ENCODE data around the gene ARHGAP23. TPM values are rescaled to one million over a fixed set of nuclear protein-coding genes. Genes with fewer than 3 reads are reported as not detected.
"Not testable (repeated sequence)": the region's sequence is repeated elsewhere in the genome, so short reads cannot be mapped to it uniquely, and the experiment has no call there.

ARHGAP23 gene
- total RNA-seq, 1 donor from 2014 or later, result 177 TPM

- peak; percentile 48 for TF ChIP-seq CTCF (IDR thresholded peaks at IDR 0.05)
- not testable (repeated sequence) for H3K4me3 Mint-ChIP-seq (ENCODE audit: unreplicated experiment); H3K27me3 Mint-ChIP-seq (ENCODE audit: unreplicated experiment); H3K9me3 Mint-ChIP-seq (ENCODE audit: unreplicated experiment); DNase-seq (ENCODE audit: extremely low spot score, unreplicated experiment)
- Mint-ChIP-seq H3K4me1 (ENCODE audit: unreplicated experiment) (peaks cover 21% of the 10 kb centered on the region), H3K36me3 (ENCODE audit: unreplicated experiment) (peaks cover 42% of the 10 kb centered on the region), H3K27ac (ENCODE audit: unreplicated experiment) (peak overlapping the region; percentile 69)
These were observed 46.4 kb downstream of the ARHGAP23 start for GRCh38 chr17:38474666-38475065.

GRCh38 chr17:38476549-38476948 lies 48.3 kb downstream of the ARHGAP23 start:
- no peak for TF ChIP-seq CTCF (IDR thresholded peaks at IDR 0.05)
- DNase-seq (ENCODE audit: extremely low spot score, unreplicated experiment), result no peak
- no peak overlapping the region for H3K4me3 Mint-ChIP-seq (ENCODE audit: unreplicated experiment)
- no peaks in the 10 kb centered on the region for H3K9me3 Mint-ChIP-seq (ENCODE audit: unreplicated experiment)
- H3K27ac Mint-ChIP-seq (ENCODE audit: unreplicated experiment), result peak overlapping the region; percentile 42
- peaks cover 9% of the 10 kb centered on the region for H3K4me1 Mint-ChIP-seq (ENCODE audit: unreplicated experiment)
- no peaks in the 10 kb centered on the region for H3K27me3 Mint-ChIP-seq (ENCODE audit: unreplicated experiment)
- peaks cover 34% of the 10 kb centered on the region for H3K36me3 Mint-ChIP-seq (ENCODE audit: unreplicated experiment)

GRCh38 chr17:38477417-38477816 lies 49.2 kb downstream of the ARHGAP23 start:
- not testable (repeated sequence) for H3K27me3 Mint-ChIP-seq (ENCODE audit: unreplicated experiment); DNase-seq (ENCODE audit: extremely low spot score, unreplicated experiment); H3K27ac Mint-ChIP-seq (ENCODE audit: unreplicated experiment); H3K9me3 Mint-ChIP-seq (ENCODE audit: unreplicated experiment); H3K4me3 Mint-ChIP-seq (ENCODE audit: unreplicated experiment)
- H3K4me1 Mint-ChIP-seq (ENCODE audit: unreplicated experiment), result peaks cover 15% of the 10 kb centered on the region
- peaks cover 28% of the 10 kb centered on the region for H3K36me3 Mint-ChIP-seq (ENCODE audit: unreplicated experiment)

- H3K9me3 Mint-ChIP-seq (ENCODE audit: unreplicated experiment); H3K27ac Mint-ChIP-seq (ENCODE audit: unreplicated experiment); DNase-seq (ENCODE audit: extremely low spot score, unreplicated experiment); H3K27me3 Mint-ChIP-seq (ENCODE audit: unreplicated experiment); H3K4me3 Mint-ChIP-seq (ENCODE audit: unreplicated experiment): not testable (repeated sequence)
- peaks cover 30% of the 10 kb centered on the region for H3K36me3 Mint-ChIP-seq (ENCODE audit: unreplicated experiment)
- peaks cover 20% of the 10 kb centered on the region for H3K4me1 Mint-ChIP-seq (ENCODE audit: unreplicated experiment)
These were observed 49.7 kb downstream of the ARHGAP23 start for GRCh38 chr17:38477951-38478350.

- peaks cover 28% of the 10 kb centered on the region for H3K4me1 Mint-ChIP-seq (ENCODE audit: unreplicated experiment)
- H3K4me3 Mint-ChIP-seq (ENCODE audit: unreplicated experiment); H3K27me3 Mint-ChIP-seq (ENCODE audit: unreplicated experiment); H3K9me3 Mint-ChIP-seq (ENCODE audit: unreplicated experiment); DNase-seq (ENCODE audit: extremely low spot score, unreplicated experiment); H3K27ac Mint-ChIP-seq (ENCODE audit: unreplicated experiment): not testable (repeated sequence)
- H3K36me3 Mint-ChIP-seq (ENCODE audit: unreplicated experiment), result peaks cover 33% of the 10 kb centered on the region
These were observed 50.4 kb downstream of the ARHGAP23 start for GRCh38 chr17:38478667-38479066.

- TF ChIP-seq CTCF (IDR thresholded peaks at IDR 0.05), result peak; percentile 31
These were observed 53.9 kb downstream of the ARHGAP23 start for GRCh38 chr17:38482039-38482699.

GRCh38 chr17:38482700-38483043 lies 54.4 kb downstream of the ARHGAP23 start:
- H3K27me3 Mint-ChIP-seq (ENCODE audit: unreplicated experiment); H3K9me3 Mint-ChIP-seq (ENCODE audit: unreplicated experiment); DNase-seq (ENCODE audit: extremely low spot score, unreplicated experiment): not testable (repeated sequence)
- H3K4me1 Mint-ChIP-seq (ENCODE audit: unreplicated experiment), result peaks cover 39% of the 10 kb centered on the region
- H3K4me3 Mint-ChIP-seq (ENCODE audit: unreplicated experiment), result peak overlapping the region; percentile 35
- H3K36me3 Mint-ChIP-seq (ENCODE audit: unreplicated experiment), result peaks cover 33% of the 10 kb centered on the region
- H3K27ac Mint-ChIP-seq (ENCODE audit: unreplicated experiment), result peak overlapping the region; percentile 71

More at GRCh38 chr17:38482039-38482699, 53.9 kb downstream of the ARHGAP23 start:
- peak; percentile 91 for DNase-seq (ENCODE audit: extremely low spot score, unreplicated experiment)
- H3K9me3 Mint-ChIP-seq (ENCODE audit: unreplicated experiment); H3K27me3 Mint-ChIP-seq (ENCODE audit: unreplicated experiment); H3K4me3 Mint-ChIP-seq (ENCODE audit: unreplicated experiment): not testable (repeated sequence)
- H3K36me3 Mint-ChIP-seq (ENCODE audit: unreplicated experiment), result peaks cover 31% of the 10 kb centered on the region
- H3K27ac Mint-ChIP-seq (ENCODE audit: unreplicated experiment), result peak overlapping the region; percentile 83
- peaks cover 39% of the 10 kb centered on the region for H3K4me1 Mint-ChIP-seq (ENCODE audit: unreplicated experiment)

Data from osteocyte (in vitro differentiated cells).